SK-N-SH treated with all-trans-retinoic acid at 6 μM for 48 hours (cell line): ENCODE results near the gene EPB41L2.

Source experiments
- ATAC-seq: fragments of 200-7000 bp; cut with Tn5 transposase; 3 replicates; pipeline ENCODE4 v1.9.1; 2020; ENCODE audit warnings: mild to moderate bottlenecking, moderate library complexity
- ARNTL ChIP-seq: fragments of 450-650 bp; formaldehyde crosslinking; IDR thresholded peaks from 2 replicates; pipeline ENCODE4 v1.5.0; 2020; ENCODE audit warnings: low read depth, mild to moderate bottlenecking, moderate library complexity, borderline replicate concordance
- BACH2 ChIP-seq: fragments of 250-450 bp; sonication (Bioruptor Pico); IDR thresholded peaks from 2 replicates; pipeline ENCODE4 v1.9.0; 2021; ENCODE audit warnings: mild to moderate bottlenecking, borderline replicate concordance
- CSDC2 ChIP-seq: fragments of 250-450 bp; sonication (Bioruptor Pico); IDR thresholded peaks from 2 replicates; pipeline ENCODE4 v1.5.0; 2020; ENCODE audit warnings: mild to moderate bottlenecking, moderate library complexity
- GLIS3 ChIP-seq: fragments of 250-450 bp; sonication (Bioruptor Pico); IDR thresholded peaks from 2 replicates; pipeline ENCODE4 v1.5.0; 2020; ENCODE audit warnings: mild to moderate bottlenecking, moderate library complexity
- ISL1 ChIP-seq: fragments of 250-450 bp; sonication (Bioruptor Pico); IDR thresholded peaks from 2 replicates; pipeline ENCODE4 v2.1.2; 2022; ENCODE audit warnings: mild to moderate bottlenecking, moderate library complexity
- OSR1 ChIP-seq: fragments of 250-450 bp; sonication (Bioruptor Pico); IDR thresholded peaks from 2 replicates; pipeline ENCODE4 v1.8.0; 2022; ENCODE audit warnings: moderate library complexity, mild to moderate bottlenecking, inconsistent platforms
- PPARA ChIP-seq: fragments of 250-450 bp; sonication (Bioruptor Pico); IDR thresholded peaks from 2 replicates; pipeline ENCODE4 v1.5.0; 2020; ENCODE audit warnings: mild to moderate bottlenecking, borderline replicate concordance
- SNAI2 ChIP-seq: fragments of 250-450 bp; sonication (Bioruptor Pico); IDR thresholded peaks from 2 replicates; pipeline ENCODE4 v1.5.0; 2020; ENCODE audit warnings: mild to moderate bottlenecking, moderate library complexity
- TCF4 ChIP-seq: fragments of 250-450 bp; sonication (Bioruptor Pico); IDR thresholded peaks from 2 replicates; pipeline ENCODE4 v1.8.0; 2021; ENCODE audit warnings: mild to moderate bottlenecking, moderate library complexity, borderline replicate concordance
- TOX ChIP-seq: fragments of 250-450 bp; sonication (Bioruptor Pico); IDR thresholded peaks from 2 replicates; pipeline ENCODE4 v1.8.0; 2021; ENCODE audit warnings: mild to moderate bottlenecking, moderate library complexity, borderline replicate concordance
- ZC3H10 ChIP-seq: fragments of 250-450 bp; sonication (Bioruptor Pico); IDR thresholded peaks from 2 replicates; pipeline ENCODE4 v1.5.1; 2021; ENCODE audit warnings: mild to moderate bottlenecking, moderate library complexity
- ZFP3 ChIP-seq: fragments of 250-450 bp; sonication (Bioruptor Pico); IDR thresholded peaks from 2 replicates; pipeline ENCODE4 v1.5.0; 2020; ENCODE audit warnings: mild to moderate bottlenecking, moderate library complexity
- ZFP30 ChIP-seq: fragments of 450-650 bp; formaldehyde crosslinking; IDR thresholded peaks from 2 replicates; pipeline ENCODE4 v1.5.0; 2022; ENCODE audit warnings: mild to moderate bottlenecking, moderate library complexity
- ZNF565 ChIP-seq: fragments of 450-650 bp; formaldehyde crosslinking; conservative IDR thresholded peaks from 2 replicates; pipeline ENCODE4 v1.5.0; 2020; ENCODE audit warnings: low read depth, mild to moderate bottlenecking, moderate library complexity
- ZNF70 ChIP-seq: fragments of 450-650 bp; formaldehyde crosslinking; IDR thresholded peaks from 2 replicates; pipeline ENCODE4 v1.5.0; 2020; ENCODE audit warnings: mild to moderate bottlenecking, moderate library complexity
- ZNF8 ChIP-seq: fragments of 450-650 bp; formaldehyde crosslinking; IDR thresholded peaks from 2 replicates; pipeline ENCODE4 v1.5.0; 2020; ENCODE audit warnings: mild to moderate bottlenecking, moderate library complexity
- TF ChIP-seq, protein P1 (sequence below): fragments of 250-450 bp; sonication (Bioruptor Pico); IDR thresholded peaks from 2 replicates; pipeline ENCODE4 v1.5.1; 2021; ENCODE audit warnings: mild to moderate bottlenecking, moderate library complexity
- TF ChIP-seq, protein P2 (sequence below): fragments of 250-450 bp; sonication (Bioruptor Pico); IDR thresholded peaks from 2 replicates; pipeline ENCODE4 v1.5.0; 2020; ENCODE audit warnings: mild to moderate bottlenecking, moderate library complexity
- TF ChIP-seq, protein P3 (sequence below): fragments of 250-450 bp; sonication (Bioruptor Pico); IDR thresholded peaks from 2 replicates; pipeline ENCODE4 v1.5.1; 2020; ENCODE audit warnings: low read depth, mild to moderate bottlenecking, moderate library complexity
- TF ChIP-seq, protein P4 (sequence below): fragments of 250-450 bp; sonication (Bioruptor Pico); IDR thresholded peaks from 2 replicates; pipeline ENCODE4 v1.8.0; 2020; ENCODE audit warnings: mild to moderate bottlenecking, moderate library complexity, borderline replicate concordance
- TF ChIP-seq, protein P5 (sequence below): fragments of 250-450 bp; sonication (Bioruptor Pico); IDR thresholded peaks from 2 replicates; pipeline ENCODE4 v1.8.0; 2021; ENCODE audit warnings: low read depth, mild to moderate bottlenecking, moderate library complexity, borderline replicate concordance

Gene EPB41L2

DNA sequence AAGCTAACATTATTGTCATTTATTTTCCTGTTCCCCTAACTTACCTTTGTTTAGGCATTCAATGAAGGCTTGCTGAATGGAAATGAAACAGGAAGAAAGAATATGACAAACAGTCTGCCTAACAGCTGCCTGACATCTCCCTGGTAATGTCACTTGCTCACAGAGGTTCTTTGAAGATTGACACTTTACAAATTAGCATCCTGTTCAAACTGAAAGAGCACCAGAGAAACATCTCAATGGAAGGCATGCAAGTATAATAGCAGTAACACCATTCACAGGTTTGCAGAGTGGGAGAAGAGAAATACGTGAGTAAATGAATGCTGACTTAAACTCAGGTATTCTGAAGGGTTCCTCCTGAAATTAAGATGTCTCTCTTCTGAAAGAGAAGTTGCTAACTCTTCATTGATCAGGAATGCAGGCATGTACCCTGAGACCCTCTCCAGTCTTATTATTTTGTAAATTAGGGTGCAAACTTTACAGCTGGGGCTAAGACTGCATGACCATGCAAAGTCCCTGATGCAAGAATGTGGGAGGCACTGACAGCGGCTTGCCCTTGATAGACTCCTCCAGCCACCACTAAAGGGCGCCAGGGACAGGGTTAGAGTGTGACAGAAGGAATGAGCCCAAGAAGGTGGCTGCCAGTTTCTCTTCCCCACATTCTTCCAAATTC lies 237.1 kb downstream of the EPB41L2 start:
- no peak for ATAC-seq
- TF ChIP-seq ZNF565 (CRISPR knock-in tag) (no peak), OSR1 (no peak), ARNTL (no peak), TCF4 (CRISPR knock-in tag) (no peak), ISL1 (CRISPR knock-in tag) (no peak), BACH2 (CRISPR knock-in tag) (no peak), ZFP30 (no peak), TOX (CRISPR knock-in tag) (no peak), CSDC2 (no peak), ZC3H10 (CRISPR knock-in tag) (no peak), ZFP3 (CRISPR knock-in tag) (no peak), ZNF8 (CRISPR knock-in tag) (no peak), ZNF70 (CRISPR knock-in tag) (no peak), GLIS3 (no peak), SNAI2 (no peak)
- TF ChIP-seq, protein P1, sequence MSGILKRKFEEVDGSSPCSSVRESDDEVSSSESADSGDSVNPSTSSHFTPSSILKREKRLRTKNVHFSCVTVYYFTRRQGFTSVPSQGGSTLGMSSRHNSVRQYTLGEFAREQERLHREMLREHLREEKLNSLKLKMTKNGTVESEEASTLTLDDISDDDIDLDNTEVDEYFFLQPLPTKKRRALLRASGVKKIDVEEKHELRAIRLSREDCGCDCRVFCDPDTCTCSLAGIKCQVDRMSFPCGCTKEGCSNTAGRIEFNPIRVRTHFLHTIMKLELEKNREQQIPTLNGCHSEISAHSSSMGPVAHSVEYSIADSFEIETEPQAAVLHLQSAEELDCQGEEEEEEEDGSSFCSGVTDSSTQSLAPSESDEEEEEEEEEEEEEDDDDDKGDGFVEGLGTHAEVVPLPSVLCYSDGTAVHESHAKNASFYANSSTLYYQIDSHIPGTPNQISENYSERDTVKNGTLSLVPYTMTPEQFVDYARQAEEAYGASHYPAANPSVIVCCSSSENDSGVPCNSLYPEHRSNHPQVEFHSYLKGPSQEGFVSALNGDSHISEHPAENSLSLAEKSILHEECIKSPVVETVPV: no peak
- TF ChIP-seq, protein P2, sequence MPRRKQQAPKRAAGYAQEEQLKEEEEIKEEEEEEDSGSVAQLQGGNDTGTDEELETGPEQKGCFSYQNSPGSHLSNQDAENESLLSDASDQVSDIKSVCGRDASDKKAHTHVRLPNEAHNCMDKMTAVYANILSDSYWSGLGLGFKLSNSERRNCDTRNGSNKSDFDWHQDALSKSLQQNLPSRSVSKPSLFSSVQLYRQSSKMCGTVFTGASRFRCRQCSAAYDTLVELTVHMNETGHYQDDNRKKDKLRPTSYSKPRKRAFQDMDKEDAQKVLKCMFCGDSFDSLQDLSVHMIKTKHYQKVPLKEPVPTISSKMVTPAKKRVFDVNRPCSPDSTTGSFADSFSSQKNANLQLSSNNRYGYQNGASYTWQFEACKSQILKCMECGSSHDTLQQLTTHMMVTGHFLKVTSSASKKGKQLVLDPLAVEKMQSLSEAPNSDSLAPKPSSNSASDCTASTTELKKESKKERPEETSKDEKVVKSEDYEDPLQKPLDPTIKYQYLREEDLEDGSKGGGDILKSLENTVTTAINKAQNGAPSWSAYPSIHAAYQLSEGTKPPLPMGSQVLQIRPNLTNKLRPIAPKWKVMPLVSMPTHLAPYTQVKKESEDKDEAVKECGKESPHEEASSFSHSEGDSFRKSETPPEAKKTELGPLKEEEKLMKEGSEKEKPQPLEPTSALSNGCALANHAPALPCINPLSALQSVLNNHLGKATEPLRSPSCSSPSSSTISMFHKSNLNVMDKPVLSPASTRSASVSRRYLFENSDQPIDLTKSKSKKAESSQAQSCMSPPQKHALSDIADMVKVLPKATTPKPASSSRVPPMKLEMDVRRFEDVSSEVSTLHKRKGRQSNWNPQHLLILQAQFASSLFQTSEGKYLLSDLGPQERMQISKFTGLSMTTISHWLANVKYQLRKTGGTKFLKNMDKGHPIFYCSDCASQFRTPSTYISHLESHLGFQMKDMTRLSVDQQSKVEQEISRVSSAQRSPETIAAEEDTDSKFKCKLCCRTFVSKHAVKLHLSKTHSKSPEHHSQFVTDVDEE (CRISPR knock-in tag): no peak
- TF ChIP-seq, protein P3, sequence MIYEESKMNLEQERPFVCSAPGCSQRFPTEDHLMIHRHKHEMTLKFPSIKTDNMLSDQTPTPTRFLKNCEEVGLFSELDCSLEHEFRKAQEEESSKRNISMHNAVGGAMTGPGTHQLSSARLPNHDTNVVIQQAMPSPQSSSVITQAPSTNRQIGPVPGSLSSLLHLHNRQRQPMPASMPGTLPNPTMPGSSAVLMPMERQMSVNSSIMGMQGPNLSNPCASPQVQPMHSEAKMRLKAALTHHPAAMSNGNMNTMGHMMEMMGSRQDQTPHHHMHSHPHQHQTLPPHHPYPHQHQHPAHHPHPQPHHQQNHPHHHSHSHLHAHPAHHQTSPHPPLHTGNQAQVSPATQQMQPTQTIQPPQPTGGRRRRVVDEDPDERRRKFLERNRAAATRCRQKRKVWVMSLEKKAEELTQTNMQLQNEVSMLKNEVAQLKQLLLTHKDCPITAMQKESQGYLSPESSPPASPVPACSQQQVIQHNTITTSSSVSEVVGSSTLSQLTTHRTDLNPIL (CRISPR knock-in tag): no peak
- TF ChIP-seq, protein P4, sequence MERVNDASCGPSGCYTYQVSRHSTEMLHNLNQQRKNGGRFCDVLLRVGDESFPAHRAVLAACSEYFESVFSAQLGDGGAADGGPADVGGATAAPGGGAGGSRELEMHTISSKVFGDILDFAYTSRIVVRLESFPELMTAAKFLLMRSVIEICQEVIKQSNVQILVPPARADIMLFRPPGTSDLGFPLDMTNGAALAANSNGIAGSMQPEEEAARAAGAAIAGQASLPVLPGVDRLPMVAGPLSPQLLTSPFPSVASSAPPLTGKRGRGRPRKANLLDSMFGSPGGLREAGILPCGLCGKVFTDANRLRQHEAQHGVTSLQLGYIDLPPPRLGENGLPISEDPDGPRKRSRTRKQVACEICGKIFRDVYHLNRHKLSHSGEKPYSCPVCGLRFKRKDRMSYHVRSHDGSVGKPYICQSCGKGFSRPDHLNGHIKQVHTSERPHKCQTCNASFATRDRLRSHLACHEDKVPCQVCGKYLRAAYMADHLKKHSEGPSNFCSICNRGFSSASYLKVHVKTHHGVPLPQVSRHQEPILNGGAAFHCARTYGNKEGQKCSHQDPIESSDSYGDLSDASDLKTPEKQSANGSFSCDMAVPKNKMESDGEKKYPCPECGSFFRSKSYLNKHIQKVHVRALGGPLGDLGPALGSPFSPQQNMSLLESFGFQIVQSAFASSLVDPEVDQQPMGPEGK (CRISPR knock-in tag): no peak
- TF ChIP-seq, protein P5, sequence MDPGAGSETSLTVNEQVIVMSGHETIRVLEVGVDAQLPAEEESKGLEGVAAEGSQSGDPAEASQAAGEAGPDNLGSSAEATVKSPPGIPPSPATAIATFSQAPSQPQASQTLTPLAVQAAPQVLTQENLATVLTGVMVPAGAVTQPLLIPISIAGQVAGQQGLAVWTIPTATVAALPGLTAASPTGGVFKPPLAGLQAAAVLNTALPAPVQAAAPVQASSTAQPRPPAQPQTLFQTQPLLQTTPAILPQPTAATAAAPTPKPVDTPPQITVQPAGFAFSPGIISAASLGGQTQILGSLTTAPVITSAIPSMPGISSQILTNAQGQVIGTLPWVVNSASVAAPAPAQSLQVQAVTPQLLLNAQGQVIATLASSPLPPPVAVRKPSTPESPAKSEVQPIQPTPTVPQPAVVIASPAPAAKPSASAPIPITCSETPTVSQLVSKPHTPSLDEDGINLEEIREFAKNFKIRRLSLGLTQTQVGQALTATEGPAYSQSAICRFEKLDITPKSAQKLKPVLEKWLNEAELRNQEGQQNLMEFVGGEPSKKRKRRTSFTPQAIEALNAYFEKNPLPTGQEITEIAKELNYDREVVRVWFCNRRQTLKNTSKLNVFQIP (CRISPR knock-in tag): no peak

DNA sequence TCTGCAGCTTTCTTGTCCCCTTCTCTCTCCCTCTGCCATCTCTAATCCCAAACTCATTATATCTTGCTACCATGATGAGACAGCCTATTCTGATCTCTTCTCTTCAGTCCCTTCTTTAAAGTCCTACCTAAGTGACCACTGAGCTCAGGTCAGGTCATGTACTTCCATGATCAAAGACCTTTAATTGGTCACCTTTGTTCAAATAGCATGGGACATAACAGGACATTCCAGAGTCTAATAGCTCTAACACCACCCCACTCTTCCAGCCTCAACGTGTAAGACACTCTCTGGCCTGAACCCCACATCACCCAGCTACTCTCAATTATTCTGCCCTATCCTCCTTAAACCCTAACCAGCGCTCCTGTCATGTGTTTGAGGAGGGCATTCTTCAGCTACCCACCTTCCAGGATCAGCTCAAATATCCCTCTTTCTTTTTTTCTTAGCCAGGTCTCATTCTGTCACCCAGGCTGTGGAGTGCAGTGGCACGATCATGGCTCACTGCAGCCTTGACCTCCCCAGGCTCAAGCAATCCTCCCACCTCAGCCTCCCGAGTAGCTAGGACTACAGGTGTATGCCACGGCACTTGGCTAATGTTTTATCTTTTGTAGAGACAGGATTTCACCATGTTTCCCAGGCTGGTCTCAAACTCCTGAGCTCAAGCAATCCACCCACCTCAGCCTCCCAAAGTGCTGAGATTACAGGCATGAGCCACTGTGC lies 237.9 kb downstream of the EPB41L2 start:
- ATAC-seq: no peak
- TF ChIP-seq PPARA (CRISPR knock-in tag) (no peak), ISL1 (CRISPR knock-in tag) (no peak), OSR1 (no peak), ZFP30 (no peak)
- TF ChIP-seq, protein P1: no peak
